ENCODE data around the gene CACNA1I. TPM values are rescaled to one million over a fixed set of nuclear protein-coding genes. Genes with fewer than 3 reads are reported as not detected.

The CACNA1I gene
- total RNA-seq, 1 donor from 2014 or later = 0.11 TPM

- Histone ChIP-seq H3K79me2 (ENCODE audit: low read depth) (no peaks in the 10 kb centered on the region), H3F3A (ENCODE audit: low read depth) (peaks cover 10% of the 10 kb centered on the region), H3K4me2 (no peak overlapping the region), H3K27me3 (peaks cover 43% of the 10 kb centered on the region), H3K9me3 (ENCODE audit: low read depth) (no peaks in the 10 kb centered on the region), H3K4me3 (no peak overlapping the region), H4K20me1 (ENCODE audit: low read depth) (peaks cover 18% of the 10 kb centered on the region), H3K9ac (no peak overlapping the region), H3K36me3 (no peaks in the 10 kb centered on the region), H3K4me1 (peaks cover 14% of the 10 kb centered on the region), H3K27ac (no peak overlapping the region), H2AFZ (replicated peaks) (no peak overlapping the region)
- no peaks in the 10 kb centered on the region for H3K36me3 Mint-ChIP-seq
- H3K27ac Mint-ChIP-seq = no peak overlapping the region
- peaks cover 10% of the 10 kb centered on the region for H3K9me3 Mint-ChIP-seq
- peaks cover 32% of the 10 kb centered on the region for H3K27me3 Mint-ChIP-seq (ENCODE audit: insufficient read depth, low read depth)
- TF ChIP-seq EZH2phosphoT487 (IDR thresholded peaks at IDR 0.05) (no peak), CTCF (IDR thresholded peaks at IDR 0.05) (no peak), EZH2 (IDR thresholded peaks at IDR 0.05) (no peak)
- DNase-seq (ENCODE audit: low spot score) = no peak
- H3K4me3 Mint-ChIP-seq = no peak overlapping the region
- peaks cover 16% of the 10 kb centered on the region for H3K4me1 Mint-ChIP-seq
These were observed 95.9 kb downstream of the CACNA1I start for GRCh38 chr22:39666495-39666894.

DNA sequence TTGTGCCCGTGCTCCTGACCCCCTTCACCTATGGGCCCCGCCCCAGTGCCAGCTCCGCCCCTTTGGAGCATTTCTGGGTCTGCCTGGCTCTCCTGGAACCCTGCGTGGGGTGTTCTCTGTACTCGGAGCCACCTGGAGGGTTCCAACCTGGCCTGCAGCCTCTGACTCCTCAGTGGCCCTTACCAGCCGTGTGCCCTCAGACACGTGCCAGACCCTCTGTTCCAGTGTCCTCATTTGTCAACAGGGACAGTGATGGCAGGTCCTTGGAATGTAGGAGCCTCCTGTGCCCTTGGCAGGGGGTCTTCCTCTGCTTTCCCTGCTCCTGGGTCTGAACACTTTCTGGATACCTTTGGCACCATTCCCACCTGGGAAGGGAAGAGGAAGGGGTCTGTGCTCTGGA, 96.4 kb downstream of the CACNA1I start:
- Histone ChIP-seq H3K9ac (no peak overlapping the region), H3K27me3 (peaks cover 39% of the 10 kb centered on the region), H3K36me3 (no peaks in the 10 kb centered on the region), H3F3A (ENCODE audit: low read depth) (peaks cover 10% of the 10 kb centered on the region), H4K20me1 (ENCODE audit: low read depth) (peaks cover 18% of the 10 kb centered on the region), H3K4me3 (no peak overlapping the region), H2AFZ (replicated peaks) (no peak overlapping the region), H3K9me3 (ENCODE audit: low read depth) (no peaks in the 10 kb centered on the region), H3K4me1 (peaks cover 11% of the 10 kb centered on the region), H3K27ac (no peak overlapping the region), H3K79me2 (ENCODE audit: low read depth) (no peaks in the 10 kb centered on the region), H3K4me2 (no peak overlapping the region)
- Mint-ChIP-seq H3K27me3 (ENCODE audit: insufficient read depth, low read depth) (peaks cover 29% of the 10 kb centered on the region), H3K27ac (peak overlapping the region; percentile 25), H3K36me3 (no peaks in the 10 kb centered on the region), H3K4me3 (no peak overlapping the region), H3K4me1 (peaks cover 16% of the 10 kb centered on the region), H3K9me3 (peaks cover 14% of the 10 kb centered on the region)
- DNase-seq (ENCODE audit: low spot score) = no peak
- TF ChIP-seq EZH2 (IDR thresholded peaks at IDR 0.05) (no peak), EZH2phosphoT487 (IDR thresholded peaks at IDR 0.05) (no peak), CTCF (IDR thresholded peaks at IDR 0.05) (no peak)

DNA sequence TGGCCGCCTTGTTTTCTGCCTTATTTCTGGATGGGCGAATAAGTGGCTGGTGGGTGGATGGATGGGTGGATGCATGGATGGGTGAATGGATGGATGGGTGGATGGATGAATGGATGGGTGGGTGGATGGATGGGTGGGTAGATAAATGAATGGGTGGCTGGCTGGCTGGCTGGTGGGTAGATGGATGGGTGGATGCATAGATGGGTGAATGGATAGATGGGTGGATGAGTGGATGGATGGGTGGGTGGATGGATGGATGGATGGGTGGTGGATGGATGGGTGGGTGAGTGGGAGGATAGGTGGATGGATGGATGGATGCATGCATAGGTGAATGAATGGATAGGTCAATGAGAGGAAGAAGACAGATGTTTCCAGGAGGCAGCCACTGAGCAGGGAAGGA, 98.9 kb downstream of the CACNA1I start:
- H3K27ac Mint-ChIP-seq = no peak overlapping the region

More for the DNA sequence above, 98.9 kb downstream of the CACNA1I start:
- peaks cover 12% of the 10 kb centered on the region for H3K4me1 Mint-ChIP-seq
- H3K27me3 ChIP-seq = peaks cover 14% of the 10 kb centered on the region
- no peak overlapping the region for H3K4me3 ChIP-seq
- no peak overlapping the region for H2AFZ ChIP-seq (replicated peaks)
- TF ChIP-seq CTCF (IDR thresholded peaks at IDR 0.05) (no peak), EZH2phosphoT487 (IDR thresholded peaks at IDR 0.05) (no peak), EZH2 (IDR thresholded peaks at IDR 0.05) (no peak)
- no peaks in the 10 kb centered on the region for H3K36me3 Mint-ChIP-seq
- H3K9ac ChIP-seq = no peak overlapping the region
- H3K36me3 ChIP-seq = no peaks in the 10 kb centered on the region
- H3K9me3 ChIP-seq (ENCODE audit: low read depth) = no peaks in the 10 kb centered on the region
- no peaks in the 10 kb centered on the region for H4K20me1 ChIP-seq (ENCODE audit: low read depth)
- H3K79me2 ChIP-seq (ENCODE audit: low read depth) = no peaks in the 10 kb centered on the region
- peaks cover 25% of the 10 kb centered on the region for H3K9me3 Mint-ChIP-seq
- no peaks in the 10 kb centered on the region for H3K4me1 ChIP-seq
- peaks cover 10% of the 10 kb centered on the region for H3F3A ChIP-seq (ENCODE audit: low read depth)
- H3K27ac ChIP-seq = no peak overlapping the region
- H3K4me2 ChIP-seq = no peak overlapping the region
- no peak for DNase-seq (ENCODE audit: low spot score)
- peaks cover 24% of the 10 kb centered on the region for H3K27me3 Mint-ChIP-seq (ENCODE audit: insufficient read depth, low read depth)
- no peak overlapping the region for H3K4me3 Mint-ChIP-seq
